Progenitor cell of endocrine pancreas (in vitro differentiated cells): ENCODE measurements around the gene PRKN. TPM values are rescaled to one million over a fixed set of nuclear protein-coding genes. Genes with fewer than 3 reads are reported as not detected.

Experiments used
- DNase-seq: peaks from one replicate; pipeline ENCODE4 v3.0.0; 2021; ENCODE audit warnings: low spot score; ENCODE audit not compliant: unreplicated experiment
- H3K27ac Mint-ChIP-seq: 2 replicates; pipeline ENCODE4 v1.8.0; 2021; ENCODE audit warnings: mild to moderate bottlenecking, moderate library complexity, mixed read lengths
- H3K27me3 Mint-ChIP-seq: 2 replicates; pipeline ENCODE4 v1.8.0; 2021; ENCODE audit warnings: mixed read lengths
- H3K36me3 Mint-ChIP-seq: 2 replicates; pipeline ENCODE4 v1.8.0; 2022; ENCODE audit warnings: mixed read lengths; ENCODE audit not compliant: insufficient read depth
- H3K4me1 Mint-ChIP-seq: 2 replicates; pipeline ENCODE4 v1.8.0; 2021; ENCODE audit warnings: low read depth, mixed read lengths
- H3K4me3 Mint-ChIP-seq: 2 replicates; pipeline ENCODE4 v1.8.0; 2021; ENCODE audit warnings: low read depth, mild to moderate bottlenecking, moderate library complexity, mixed read lengths
- H3K9me3 Mint-ChIP-seq: 2 replicates; pipeline ENCODE4 v1.8.0; 2021; ENCODE audit warnings: low read depth, mixed read lengths
- total RNA-seq: library from RNA; stranded (reverse); gene quantifications from 2 replicates; pipeline ENCODE4 v1.2.1, GENCODE V29; 2021
- TF ChIP-seq, protein P1 (sequence below): fragments of 200-600 bp; sonication (generic); IDR thresholded peaks from one replicate; pipeline ENCODE4 v1.5.0; 2021; ENCODE audit warnings: antibody characterized with exemption, mild to moderate bottlenecking; ENCODE audit not compliant: unreplicated experiment

The PRKN gene
- total RNA-seq, 1 donor from 2014 or later: 4.6 TPM

DNA sequence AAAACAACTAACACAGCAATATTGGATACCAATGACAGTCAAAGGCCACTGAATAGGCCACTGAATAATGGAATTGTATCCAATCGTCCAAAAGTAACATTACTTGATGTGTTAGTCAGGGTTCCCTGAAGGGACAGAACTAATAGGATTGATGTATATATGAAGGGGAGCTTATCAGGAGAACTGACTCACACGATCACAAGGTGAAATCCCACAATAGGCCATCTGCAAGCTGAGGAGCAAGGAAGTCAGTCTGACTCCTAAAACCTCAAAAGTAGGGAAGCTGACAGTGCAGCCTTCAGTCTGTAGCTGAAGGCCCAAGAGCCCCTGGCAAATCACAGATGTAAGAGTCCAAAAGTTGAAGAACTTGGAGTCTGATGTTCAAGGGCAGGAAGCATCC is 571.4 kb downstream of the PRKN start:
- TF ChIP-seq, protein P1, sequence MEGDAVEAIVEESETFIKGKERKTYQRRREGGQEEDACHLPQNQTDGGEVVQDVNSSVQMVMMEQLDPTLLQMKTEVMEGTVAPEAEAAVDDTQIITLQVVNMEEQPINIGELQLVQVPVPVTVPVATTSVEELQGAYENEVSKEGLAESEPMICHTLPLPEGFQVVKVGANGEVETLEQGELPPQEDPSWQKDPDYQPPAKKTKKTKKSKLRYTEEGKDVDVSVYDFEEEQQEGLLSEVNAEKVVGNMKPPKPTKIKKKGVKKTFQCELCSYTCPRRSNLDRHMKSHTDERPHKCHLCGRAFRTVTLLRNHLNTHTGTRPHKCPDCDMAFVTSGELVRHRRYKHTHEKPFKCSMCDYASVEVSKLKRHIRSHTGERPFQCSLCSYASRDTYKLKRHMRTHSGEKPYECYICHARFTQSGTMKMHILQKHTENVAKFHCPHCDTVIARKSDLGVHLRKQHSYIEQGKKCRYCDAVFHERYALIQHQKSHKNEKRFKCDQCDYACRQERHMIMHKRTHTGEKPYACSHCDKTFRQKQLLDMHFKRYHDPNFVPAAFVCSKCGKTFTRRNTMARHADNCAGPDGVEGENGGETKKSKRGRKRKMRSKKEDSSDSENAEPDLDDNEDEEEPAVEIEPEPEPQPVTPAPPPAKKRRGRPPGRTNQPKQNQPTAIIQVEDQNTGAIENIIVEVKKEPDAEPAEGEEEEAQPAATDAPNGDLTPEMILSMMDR: no peak
- no peak for DNase-seq
- Mint-ChIP-seq H3K27me3 (peaks cover 4% of the 10 kb centered on the region), H3K4me1 (no peaks in the 10 kb centered on the region), H3K4me3 (no peak overlapping the region), H3K9me3 (no peaks in the 10 kb centered on the region), H3K36me3 (no peaks in the 10 kb centered on the region), H3K27ac (no peak overlapping the region)

GRCh38 chr6:162154930-162155329 is 572.6 kb downstream of the PRKN start:
- no peak overlapping the region for H3K27ac Mint-ChIP-seq

DNA sequence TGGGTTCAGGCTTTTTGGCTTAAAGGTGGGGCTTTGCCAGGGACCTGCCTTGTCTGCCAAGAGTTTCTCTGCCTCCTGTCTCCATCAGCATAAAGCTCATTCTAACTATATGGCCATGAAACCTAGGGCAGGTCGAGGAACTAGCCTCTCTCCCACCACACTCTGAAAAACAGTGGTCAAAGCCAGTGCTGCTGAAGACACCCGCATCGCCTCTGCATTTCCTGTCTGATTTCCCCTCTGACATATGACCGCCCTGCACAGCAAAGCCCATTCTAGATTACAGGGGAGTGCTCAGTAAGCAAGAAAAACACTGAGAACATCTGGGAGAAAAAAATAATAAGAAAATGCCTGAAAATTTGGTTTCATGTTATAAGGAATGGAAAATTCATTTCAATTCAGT is 573.6 kb downstream of the PRKN start:
- Mint-ChIP-seq H3K9me3 (no peaks in the 10 kb centered on the region), H3K4me1 (no peaks in the 10 kb centered on the region), H3K36me3 (no peaks in the 10 kb centered on the region), H3K27ac (no peak overlapping the region), H3K4me3 (no peak overlapping the region), H3K27me3 (peaks cover 7% of the 10 kb centered on the region)
- DNase-seq: no peak
- TF ChIP-seq, protein P1: no peak

More at GRCh38 chr6:162154930-162155329, 572.6 kb downstream of the PRKN start:
- no peak for DNase-seq
- no peaks in the 10 kb centered on the region for H3K9me3 Mint-ChIP-seq
- H3K36me3 Mint-ChIP-seq: no peaks in the 10 kb centered on the region
- TF ChIP-seq, protein P1: no peak
- no peak overlapping the region for H3K4me3 Mint-ChIP-seq
- no peaks in the 10 kb centered on the region for H3K4me1 Mint-ChIP-seq
- peaks cover 4% of the 10 kb centered on the region for H3K27me3 Mint-ChIP-seq

GRCh38 chr6:162153120-162153519 is 574.4 kb downstream of the PRKN start:
- Mint-ChIP-seq H3K36me3 (no peaks in the 10 kb centered on the region), H3K27me3 (peaks cover 7% of the 10 kb centered on the region), H3K4me1 (no peaks in the 10 kb centered on the region), H3K27ac (no peak overlapping the region), H3K9me3 (no peaks in the 10 kb centered on the region), H3K4me3 (no peak overlapping the region)
- TF ChIP-seq, protein P1: no peak
- no peak for DNase-seq

- Mint-ChIP-seq H3K27me3 (peaks cover 3% of the 10 kb centered on the region), H3K9me3 (no peaks in the 10 kb centered on the region), H3K36me3 (no peaks in the 10 kb centered on the region), H3K4me1 (no peaks in the 10 kb centered on the region), H3K27ac (no peak overlapping the region), H3K4me3 (no peak overlapping the region)
- DNase-seq: no peak
- TF ChIP-seq, protein P1: no peak
Measured at GRCh38 chr6:162151021-162151665, 576.4 kb downstream of the PRKN start.
